GM18526 (cell line): Measurements from ENCODE around the gene VAC14.

Experiments
- POLR2A ChIP-seq: IDR thresholded peaks from 3 replicates; pipeline ENCODE4 v1.6.1; 2011; ENCODE audit not compliant: insufficient read length; ENCODE audit errors: extremely low read depth

VAC14 gene

GRCh38 chr16:70789595-70790447, 11.1 kb downstream of the VAC14 start:
- no peak for TF ChIP-seq POLR2A

GRCh38 chr16:70788668-70789594, 12.0 kb downstream of the VAC14 start:
- no peak for TF ChIP-seq POLR2A

GRCh38 chr16:70786020-70786755, 14.8 kb downstream of the VAC14 start:
- no peak for TF ChIP-seq POLR2A

GRCh38 chr16:70784692-70785555, 16.0 kb downstream of the VAC14 start:
- no peak for TF ChIP-seq POLR2A

GRCh38 chr16:70782237-70782636, 18.7 kb downstream of the VAC14 start:
- no peak for TF ChIP-seq POLR2A

- no peak for TF ChIP-seq POLR2A
Observed at GRCh38 chr16:70781800-70782199, 19.2 kb downstream of the VAC14 start.

GRCh38 chr16:70780546-70780945, 20.4 kb downstream of the VAC14 start:
- TF ChIP-seq POLR2A: no peak

- no peak for TF ChIP-seq POLR2A
Observed at GRCh38 chr16:70779361-70779760, 21.6 kb downstream of the VAC14 start.

GRCh38 chr16:70778901-70779309, 22.1 kb downstream of the VAC14 start:
- no peak for TF ChIP-seq POLR2A

GRCh38 chr16:70777973-70778406, 23.0 kb downstream of the VAC14 start:
- TF ChIP-seq POLR2A: no peak

GRCh38 chr16:70777496-70777895, 23.5 kb downstream of the VAC14 start:
- TF ChIP-seq POLR2A: no peak

GRCh38 chr16:70775399-70775798, 25.6 kb downstream of the VAC14 start:
- no peak for TF ChIP-seq POLR2A

- no peak for TF ChIP-seq POLR2A
Observed at GRCh38 chr16:70774261-70774660, 26.7 kb downstream of the VAC14 start.

- no peak for TF ChIP-seq POLR2A
Observed at GRCh38 chr16:70772493-70772892, 28.5 kb downstream of the VAC14 start.
